ENCODE data around the gene CEMIP. TPM values are rescaled to one million over a fixed set of nuclear protein-coding genes. Genes with fewer than 3 reads are reported as not detected.

Gene CEMIP
- total and polyA plus RNA-seq, 8 donors, result 12.4 to 31.8 (median 27.4) TPM

DNA sequence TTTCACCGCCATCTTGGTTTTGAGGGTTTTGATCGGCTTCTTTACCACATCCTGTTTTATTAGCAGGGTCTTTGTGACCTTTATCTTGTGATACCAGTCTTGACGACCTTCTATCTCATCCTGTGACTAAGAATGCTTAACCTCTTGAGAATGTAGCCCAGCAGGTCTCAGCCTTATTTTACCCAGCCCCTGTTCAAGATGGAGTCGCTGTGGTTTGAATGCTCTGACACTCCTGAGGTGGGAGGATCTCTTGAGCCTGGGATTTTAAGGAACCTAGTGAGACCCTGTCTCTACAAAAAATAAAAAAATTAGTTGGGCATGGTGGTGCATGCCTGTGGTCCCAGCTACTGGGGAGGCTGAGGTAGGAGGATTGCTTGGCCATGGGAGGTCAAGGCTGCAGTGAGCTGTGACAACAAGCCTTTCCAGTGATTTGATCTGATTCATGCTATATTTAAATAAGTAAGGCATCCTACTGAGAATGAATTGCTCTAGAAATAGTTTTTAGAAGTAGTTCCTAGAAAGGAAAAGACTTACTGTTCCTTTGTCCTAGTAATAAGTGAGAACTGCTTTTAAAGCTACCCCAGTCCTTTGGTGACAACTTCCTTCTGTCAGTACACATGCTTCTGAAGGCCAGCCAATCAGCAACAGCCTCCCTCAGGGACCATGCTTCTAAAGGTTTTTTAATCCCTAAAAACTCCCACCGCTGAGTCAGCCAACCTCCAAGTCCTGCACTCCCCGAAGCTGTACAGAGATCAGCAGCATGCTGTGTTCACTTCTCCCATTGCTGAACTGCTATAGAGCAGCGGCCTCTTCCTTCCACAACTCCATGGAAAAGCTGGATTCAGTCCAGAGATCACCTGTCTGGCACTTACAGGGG lies 9.1 kb upstream of the CEMIP start:
- H3K36me3 ChIP-seq, result no peaks in the 10 kb centered on the region
- TF ChIP-seq, protein P1, sequence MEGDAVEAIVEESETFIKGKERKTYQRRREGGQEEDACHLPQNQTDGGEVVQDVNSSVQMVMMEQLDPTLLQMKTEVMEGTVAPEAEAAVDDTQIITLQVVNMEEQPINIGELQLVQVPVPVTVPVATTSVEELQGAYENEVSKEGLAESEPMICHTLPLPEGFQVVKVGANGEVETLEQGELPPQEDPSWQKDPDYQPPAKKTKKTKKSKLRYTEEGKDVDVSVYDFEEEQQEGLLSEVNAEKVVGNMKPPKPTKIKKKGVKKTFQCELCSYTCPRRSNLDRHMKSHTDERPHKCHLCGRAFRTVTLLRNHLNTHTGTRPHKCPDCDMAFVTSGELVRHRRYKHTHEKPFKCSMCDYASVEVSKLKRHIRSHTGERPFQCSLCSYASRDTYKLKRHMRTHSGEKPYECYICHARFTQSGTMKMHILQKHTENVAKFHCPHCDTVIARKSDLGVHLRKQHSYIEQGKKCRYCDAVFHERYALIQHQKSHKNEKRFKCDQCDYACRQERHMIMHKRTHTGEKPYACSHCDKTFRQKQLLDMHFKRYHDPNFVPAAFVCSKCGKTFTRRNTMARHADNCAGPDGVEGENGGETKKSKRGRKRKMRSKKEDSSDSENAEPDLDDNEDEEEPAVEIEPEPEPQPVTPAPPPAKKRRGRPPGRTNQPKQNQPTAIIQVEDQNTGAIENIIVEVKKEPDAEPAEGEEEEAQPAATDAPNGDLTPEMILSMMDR (IDR thresholded peaks at IDR 0.05), result no peak
- ATAC-seq (no peak), DNase-seq (no peak)
- no peaks in the 10 kb centered on the region for H3K27me3 ChIP-seq
- H3K4me3 ChIP-seq, result no peak overlapping the region
- no peak overlapping the region for H3K27ac ChIP-seq
- no peaks in the 10 kb centered on the region for H3K9me3 ChIP-seq
- intact Hi-C loops (cut with DNase I), result no loop called here
- H3K4me1 ChIP-seq, result no peaks in the 10 kb centered on the region

DNA sequence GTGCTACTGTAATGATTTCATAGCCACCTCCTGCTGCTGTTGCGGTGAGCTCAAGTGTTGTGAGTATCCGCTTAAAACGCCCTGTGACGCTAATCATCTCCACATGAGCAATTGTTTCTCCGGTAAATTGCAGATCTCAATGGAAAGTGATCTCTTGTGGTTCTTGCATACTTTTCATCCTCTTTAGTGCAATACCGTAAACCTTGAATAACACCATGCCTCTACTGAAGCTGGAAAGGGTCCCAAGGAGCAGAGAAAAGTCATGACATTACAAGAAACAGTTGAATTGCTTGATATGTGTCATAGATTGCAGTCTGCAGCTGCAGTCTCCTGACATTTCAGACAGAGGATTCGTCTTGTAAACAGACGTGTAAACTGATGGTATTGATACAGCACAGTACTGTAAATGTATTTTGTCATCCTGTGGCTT lies 6.0 kb upstream of the CEMIP start:
- peaks cover 0 to 11% of the 10 kb centered on the region in 2 donors for H3K27me3 ChIP-seq
- no peak overlapping the region for H3K4me3 ChIP-seq
- H3K9me3 ChIP-seq, result no peaks in the 10 kb centered on the region
- H3K27ac ChIP-seq, result no peak overlapping the region
- no peaks in the 10 kb centered on the region for H3K36me3 ChIP-seq
- H3K4me1 ChIP-seq, result peaks cover 0 to 16% of the 10 kb centered on the region in 2 donors
- intact Hi-C loops (cut with DNase I), result no loop called here
- DNase-seq (no peak), ATAC-seq (no peak)
- TF ChIP-seq, protein P1 (IDR thresholded peaks at IDR 0.05), result no peak

DNA sequence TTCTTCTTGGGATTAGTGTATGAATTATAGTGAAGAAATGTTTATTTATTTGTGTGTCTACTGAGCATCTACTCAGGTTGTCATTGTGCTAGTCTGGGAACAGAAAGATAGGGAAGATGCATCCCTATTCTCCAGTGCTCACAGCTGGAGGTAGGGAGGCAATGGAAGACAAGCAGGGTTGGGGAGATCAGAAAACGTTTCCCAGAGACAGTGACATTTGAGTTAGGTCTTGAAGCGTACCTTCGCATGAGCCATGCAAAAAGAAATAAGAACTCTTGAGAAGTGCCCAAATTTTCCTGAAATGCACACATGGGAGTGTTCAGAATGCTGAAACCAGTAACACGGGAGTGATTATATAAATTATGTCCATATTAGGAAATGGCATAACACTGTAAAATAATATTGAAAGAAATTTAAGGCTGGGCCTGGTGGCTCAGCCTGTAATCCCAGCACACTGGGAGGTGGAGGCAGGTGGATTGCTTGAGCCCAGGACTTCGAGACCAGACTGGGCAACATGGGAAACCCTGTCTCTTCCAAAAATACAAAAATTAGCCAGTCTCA lies 5.3 kb upstream of the CEMIP start:
- Histone ChIP-seq H3K27me3 (peaks cover 0 to 19% of the 10 kb centered on the region in 2 donors), H3K27ac (no peak overlapping the region), H3K4me1 (peaks cover 3 to 24% of the 10 kb centered on the region in 2 donors), H3K4me3 (no peak overlapping the region), H3K36me3 (no peaks in the 10 kb centered on the region), H3K9me3 (no peaks in the 10 kb centered on the region)
- TF ChIP-seq, protein P1 (IDR thresholded peaks at IDR 0.05), result no peak
- DNase-seq, result no peak
- ATAC-seq, result no peak
- intact Hi-C loops (cut with DNase I), result no loop called here

DNA sequence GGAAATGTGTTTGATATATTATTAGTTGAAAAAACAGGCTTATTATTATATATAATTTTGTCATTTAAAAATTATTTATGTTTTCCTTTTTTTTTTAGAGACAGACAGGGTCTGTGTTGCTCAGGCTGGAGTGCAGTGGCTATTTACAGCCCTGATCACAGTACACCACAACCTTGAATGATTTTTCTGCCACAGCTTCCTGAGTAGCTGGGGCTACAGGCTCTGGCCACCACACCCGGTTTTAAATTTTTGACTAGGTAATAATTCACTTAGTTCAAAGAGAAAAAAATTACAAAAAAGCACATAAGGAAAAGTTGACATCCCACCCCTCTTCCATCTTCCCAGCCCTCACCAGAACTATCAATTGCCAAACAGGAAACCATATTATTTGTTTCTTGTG lies 4.7 kb upstream of the CEMIP start:
- no peak for ATAC-seq
- TF ChIP-seq, protein P1 (IDR thresholded peaks at IDR 0.05), result no peak
- no peak overlapping the region for H3K4me3 ChIP-seq

DNA sequence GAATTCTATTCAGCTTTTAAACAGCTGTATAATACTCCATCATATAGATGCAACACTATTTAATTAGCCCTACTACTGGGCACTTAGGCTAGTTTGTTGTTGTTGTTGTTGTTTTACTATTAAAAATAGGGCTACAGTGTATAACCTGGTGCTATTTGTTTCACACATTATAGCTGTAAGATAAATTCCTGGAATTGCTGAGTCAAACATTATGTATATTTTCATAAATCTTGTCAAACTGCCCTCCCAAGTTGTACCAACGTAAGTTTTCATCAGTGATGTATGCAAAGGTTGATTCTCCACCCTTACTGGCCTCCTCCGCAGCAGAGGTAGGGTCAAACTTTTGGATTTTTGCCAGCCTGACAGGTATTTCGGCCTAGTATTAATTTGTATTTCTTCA lies 3.8 kb upstream of the CEMIP start:
- intact Hi-C loops (cut with DNase I), result loop anchor here in 1 of 2 donors (5.0 kb wide), 3 partner anchors 192 to 313 kb away; no protein-coding TSS in a partner anchor
- TF ChIP-seq, protein P1 (IDR thresholded peaks at IDR 0.05), result no peak
- no peak overlapping the region for H3K4me3 ChIP-seq

More for the DNA sequence above, 4.7 kb upstream of the CEMIP start:
- no peak for DNase-seq
- peaks cover under 1 to 25% of the 10 kb centered on the region in 2 donors for H3K27me3 ChIP-seq
- peaks cover 6 to 30% of the 10 kb centered on the region in 2 donors for H3K4me1 ChIP-seq
- intact Hi-C loops (cut with DNase I), result no loop called here
- H3K27ac ChIP-seq, result no peak overlapping the region
- no peaks in the 10 kb centered on the region for H3K9me3 ChIP-seq
- no peaks in the 10 kb centered on the region for H3K36me3 ChIP-seq

More for the DNA sequence above, 3.8 kb upstream of the CEMIP start:
- H3K4me1 ChIP-seq, result peaks cover 14 to 38% of the 10 kb centered on the region in 2 donors
- peaks cover 7 to 33% of the 10 kb centered on the region in 2 donors for H3K27me3 ChIP-seq
- H3K36me3 ChIP-seq, result no peaks in the 10 kb centered on the region
- ATAC-seq (no peak), DNase-seq (no peak)
- H3K27ac ChIP-seq, result no peak overlapping the region
- no peaks in the 10 kb centered on the region for H3K9me3 ChIP-seq

All from left lung (tissue), 10 donors.